NCI-H345 treated with DMSO at 0.1 percent for 48 hours (cell line): ENCODE data around the gene NPAS2.

Experiments
- DNase-seq: peaks from one replicate; lab custom pipeline; 2025; ENCODE audit not compliant: unreplicated experiment; lab: John Stamatoyannopoulos, UW

Gene NPAS2

GRCh38 chr2:101007415-101008345, 187.7 kb downstream of the NPAS2 start:
- DNase-seq, result no peak

- DNase-seq, result no peak
These were observed 191.2 kb downstream of the NPAS2 start for GRCh38 chr2:101011152-101011551.

- DNase-seq, result no peak
These were observed 192.2 kb downstream of the NPAS2 start for GRCh38 chr2:101012054-101012705.

GRCh38 chr2:101012706-101013181, 192.8 kb downstream of the NPAS2 start:
- peak; percentile 3 for DNase-seq

GRCh38 chr2:101014264-101014857, 194.4 kb downstream of the NPAS2 start:
- no peak for DNase-seq

- DNase-seq, result no peak
These were observed 197.4 kb downstream of the NPAS2 start for GRCh38 chr2:101017371-101017770.

GRCh38 chr2:101018934-101019333, 199.0 kb downstream of the NPAS2 start:
- DNase-seq, result no peak

- DNase-seq, result no peak
These were observed 202.3 kb downstream of the NPAS2 start for GRCh38 chr2:101022221-101022620.

GRCh38 chr2:101023327-101024107, 203.6 kb downstream of the NPAS2 start:
- DNase-seq, result no peak

GRCh38 chr2:101025561-101025960, 205.6 kb downstream of the NPAS2 start:
- DNase-seq, result no peak

- DNase-seq, result no peak
These were observed 206.3 kb downstream of the NPAS2 start for GRCh38 chr2:101026253-101026701.

GRCh38 chr2:101026923-101027469, 207.1 kb downstream of the NPAS2 start:
- DNase-seq, result no peak

- no peak for DNase-seq
These were observed 207.9 kb downstream of the NPAS2 start for GRCh38 chr2:101027852-101028251.

GRCh38 chr2:101030866-101031554, 211.1 kb downstream of the NPAS2 start:
- DNase-seq, result no peak

- no peak for DNase-seq
These were observed 212.3 kb downstream of the NPAS2 start for GRCh38 chr2:101032084-101032776.

GRCh38 chr2:101036562-101036961, 216.6 kb downstream of the NPAS2 start:
- DNase-seq, result no peak

- DNase-seq, result no peak
These were observed 217.3 kb downstream of the NPAS2 start for GRCh38 chr2:101037161-101037755.

- no peak for DNase-seq
These were observed 218.7 kb downstream of the NPAS2 start for GRCh38 chr2:101038455-101039255.
